GM19438 (cell line): ENCODE results near the gene BCLAF1.

ENCODE experiments used
- ATAC-seq: cut with Tn5 transposase; IDR thresholded peaks from one replicate; pipeline ENCODE4 v1.9.1; 2021; ENCODE audit warnings: low read depth; ENCODE audit not compliant: unreplicated experiment

BCLAF1 gene, protein sequence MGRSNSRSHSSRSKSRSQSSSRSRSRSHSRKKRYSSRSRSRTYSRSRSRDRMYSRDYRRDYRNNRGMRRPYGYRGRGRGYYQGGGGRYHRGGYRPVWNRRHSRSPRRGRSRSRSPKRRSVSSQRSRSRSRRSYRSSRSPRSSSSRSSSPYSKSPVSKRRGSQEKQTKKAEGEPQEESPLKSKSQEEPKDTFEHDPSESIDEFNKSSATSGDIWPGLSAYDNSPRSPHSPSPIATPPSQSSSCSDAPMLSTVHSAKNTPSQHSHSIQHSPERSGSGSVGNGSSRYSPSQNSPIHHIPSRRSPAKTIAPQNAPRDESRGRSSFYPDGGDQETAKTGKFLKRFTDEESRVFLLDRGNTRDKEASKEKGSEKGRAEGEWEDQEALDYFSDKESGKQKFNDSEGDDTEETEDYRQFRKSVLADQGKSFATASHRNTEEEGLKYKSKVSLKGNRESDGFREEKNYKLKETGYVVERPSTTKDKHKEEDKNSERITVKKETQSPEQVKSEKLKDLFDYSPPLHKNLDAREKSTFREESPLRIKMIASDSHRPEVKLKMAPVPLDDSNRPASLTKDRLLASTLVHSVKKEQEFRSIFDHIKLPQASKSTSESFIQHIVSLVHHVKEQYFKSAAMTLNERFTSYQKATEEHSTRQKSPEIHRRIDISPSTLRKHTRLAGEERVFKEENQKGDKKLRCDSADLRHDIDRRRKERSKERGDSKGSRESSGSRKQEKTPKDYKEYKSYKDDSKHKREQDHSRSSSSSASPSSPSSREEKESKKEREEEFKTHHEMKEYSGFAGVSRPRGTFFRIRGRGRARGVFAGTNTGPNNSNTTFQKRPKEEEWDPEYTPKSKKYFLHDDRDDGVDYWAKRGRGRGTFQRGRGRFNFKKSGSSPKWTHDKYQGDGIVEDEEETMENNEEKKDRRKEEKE

GRCh38 chr6:136289579-136290409 lies at the start of gene BCLAF1:
TSS of gene BCLAF1 (minus strand) at chr6:136289846. CDS start at chr6:136279866, 9,980 bp downstream.
- peak; percentile 90 for ATAC-seq

GRCh38 chr6:136338486-136338885 lies 48.8 kb upstream of the BCLAF1 start:
- ATAC-seq = no peak

DNA sequence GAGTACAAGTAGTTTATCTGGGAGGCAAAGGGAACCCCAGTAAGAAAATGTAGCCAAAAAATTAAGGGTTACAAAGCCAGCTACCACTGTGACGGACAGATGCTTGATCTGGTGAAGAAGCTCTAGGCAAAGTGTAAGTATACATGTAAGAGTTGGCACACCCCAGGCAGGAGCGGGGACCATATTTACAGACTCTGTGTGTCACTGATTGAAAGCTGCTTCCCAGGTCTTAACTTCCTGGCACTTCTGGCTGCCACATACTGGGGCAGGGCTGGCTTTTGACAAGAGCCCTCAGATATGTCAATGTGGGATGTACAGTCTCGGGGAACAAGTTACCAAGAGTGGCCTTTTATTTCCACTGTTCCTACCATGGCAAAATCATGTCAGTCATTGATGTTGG lies 48.0 kb upstream of the BCLAF1 start:
- ATAC-seq = no peak

GRCh38 chr6:136337121-136337520 lies 47.5 kb upstream of the BCLAF1 start:
- no peak for ATAC-seq

DNA sequence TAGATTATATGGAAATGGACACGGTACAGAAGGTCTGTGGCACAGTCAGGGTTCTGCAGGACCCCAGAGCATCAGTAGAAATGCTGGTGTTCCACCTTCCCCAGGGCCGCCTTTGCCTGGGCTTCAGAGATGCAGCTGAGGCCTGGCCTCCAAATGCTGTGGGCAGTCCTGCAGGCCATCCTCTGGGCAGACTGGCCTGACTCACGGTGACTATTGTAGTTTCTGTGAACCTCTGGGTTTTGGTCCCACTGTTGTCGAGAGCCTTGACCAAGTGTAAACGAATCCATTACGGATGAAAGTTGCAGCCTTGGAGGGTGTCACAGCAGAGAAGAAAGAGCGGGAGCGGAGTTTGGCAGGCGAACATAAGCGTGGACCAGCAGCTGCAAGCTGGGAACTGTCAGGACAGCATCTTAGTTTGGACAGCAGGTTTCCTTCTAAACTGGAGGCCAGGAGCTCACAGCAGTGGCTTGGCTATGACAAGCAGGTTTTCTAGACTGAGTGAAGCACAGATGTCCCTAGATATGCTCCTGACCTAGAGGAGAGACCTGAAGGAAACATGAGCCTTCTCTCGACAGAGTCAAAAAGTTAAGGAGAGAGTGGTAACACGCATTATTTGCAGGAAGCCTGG lies 46.2 kb upstream of the BCLAF1 start:
- ATAC-seq = no peak

DNA sequence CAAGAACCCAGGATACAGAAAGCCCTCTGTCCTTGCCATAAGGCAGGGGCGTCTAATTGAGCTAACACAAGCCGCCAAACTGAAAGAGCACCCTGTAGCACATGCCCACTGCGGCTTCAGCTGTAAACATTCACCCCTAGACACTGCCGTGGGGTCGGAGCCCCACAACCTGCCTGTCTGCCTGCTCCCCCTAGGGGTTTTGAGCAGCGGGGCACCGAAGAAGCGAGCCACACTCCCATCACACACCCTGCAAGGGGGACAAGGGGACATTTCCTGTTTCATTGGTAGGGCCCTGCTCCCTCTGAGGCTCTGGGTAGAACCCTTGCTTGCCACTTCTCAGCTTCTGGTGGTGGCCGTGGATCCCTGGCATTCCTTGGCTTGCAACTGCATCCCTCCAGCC lies 45.2 kb upstream of the BCLAF1 start:
- ATAC-seq = no peak

DNA sequence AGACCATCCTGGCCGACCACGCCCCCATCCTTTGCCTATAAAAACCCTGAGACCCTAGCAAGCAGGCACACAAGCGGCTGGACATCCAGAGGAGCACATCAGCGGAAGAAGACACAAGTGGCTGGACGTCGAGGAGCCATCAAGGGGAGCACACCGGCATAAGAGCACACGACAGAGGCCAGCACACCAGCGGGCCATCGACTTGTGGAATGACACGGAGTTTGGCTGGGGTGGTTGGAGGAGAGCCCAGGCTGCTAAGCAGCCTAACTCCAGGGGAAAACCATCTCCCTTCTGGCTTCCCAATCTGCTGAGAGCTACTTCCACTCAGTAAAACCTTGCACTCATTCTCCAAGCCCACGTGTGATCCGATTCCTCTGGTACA lies 44.8 kb upstream of the BCLAF1 start:
- no peak for ATAC-seq

DNA sequence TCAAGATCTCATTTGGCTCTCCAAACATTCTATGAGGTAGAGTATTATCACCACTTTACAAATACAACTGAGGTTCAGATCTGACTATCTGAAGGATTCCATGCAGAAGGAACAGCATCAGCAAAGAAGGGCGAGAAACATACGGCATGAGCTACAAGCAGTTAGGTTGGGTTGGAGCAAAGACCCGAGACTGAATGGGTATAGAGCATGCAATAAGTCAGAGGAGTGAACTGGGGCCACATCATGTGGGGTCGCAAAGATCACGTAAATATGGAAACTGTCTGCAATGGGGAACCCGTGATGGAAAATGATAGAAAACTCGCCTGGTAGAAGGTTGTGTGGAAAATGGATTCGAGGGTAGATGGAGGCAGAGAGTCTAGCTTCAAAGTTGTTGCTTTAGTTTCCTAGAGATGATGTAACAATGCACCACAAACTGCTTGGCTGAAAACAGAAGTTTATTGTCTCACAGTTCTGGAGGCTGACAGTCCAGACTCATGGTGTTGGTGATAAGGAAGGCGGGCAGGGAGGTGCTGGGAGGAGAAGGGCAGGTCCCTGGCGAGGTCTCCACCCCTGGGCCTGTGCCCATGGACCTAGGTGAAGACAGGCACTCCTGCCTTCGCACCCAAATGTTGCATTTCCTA lies 44.3 kb upstream of the BCLAF1 start:
- no peak for ATAC-seq

GRCh38 chr6:136331461-136331860 lies 41.8 kb upstream of the BCLAF1 start:
- ATAC-seq = no peak

DNA sequence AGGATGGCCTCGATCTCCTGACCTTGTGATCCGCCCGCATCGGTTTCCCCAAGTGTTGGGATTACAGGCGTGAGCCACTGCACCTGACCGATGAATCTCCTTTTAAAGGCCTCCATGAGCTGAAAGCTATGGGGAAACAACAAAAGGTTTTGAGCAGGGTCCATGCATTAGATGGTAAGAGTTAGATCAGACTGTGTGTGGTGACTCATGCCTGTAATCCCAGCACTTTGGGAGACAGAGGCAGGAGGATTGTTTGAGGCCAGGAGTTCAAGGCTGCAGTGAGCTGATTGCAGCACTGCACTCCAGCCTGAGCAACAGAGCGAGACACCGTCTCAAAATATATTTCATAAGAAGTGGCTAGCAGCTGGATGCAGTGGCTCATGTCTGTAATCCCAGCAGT lies 41.0 kb upstream of the BCLAF1 start:
- ATAC-seq = no peak

- ATAC-seq = no peak
These were observed 36.5 kb upstream of the BCLAF1 start for GRCh38 chr6:136326038-136326553.

DNA sequence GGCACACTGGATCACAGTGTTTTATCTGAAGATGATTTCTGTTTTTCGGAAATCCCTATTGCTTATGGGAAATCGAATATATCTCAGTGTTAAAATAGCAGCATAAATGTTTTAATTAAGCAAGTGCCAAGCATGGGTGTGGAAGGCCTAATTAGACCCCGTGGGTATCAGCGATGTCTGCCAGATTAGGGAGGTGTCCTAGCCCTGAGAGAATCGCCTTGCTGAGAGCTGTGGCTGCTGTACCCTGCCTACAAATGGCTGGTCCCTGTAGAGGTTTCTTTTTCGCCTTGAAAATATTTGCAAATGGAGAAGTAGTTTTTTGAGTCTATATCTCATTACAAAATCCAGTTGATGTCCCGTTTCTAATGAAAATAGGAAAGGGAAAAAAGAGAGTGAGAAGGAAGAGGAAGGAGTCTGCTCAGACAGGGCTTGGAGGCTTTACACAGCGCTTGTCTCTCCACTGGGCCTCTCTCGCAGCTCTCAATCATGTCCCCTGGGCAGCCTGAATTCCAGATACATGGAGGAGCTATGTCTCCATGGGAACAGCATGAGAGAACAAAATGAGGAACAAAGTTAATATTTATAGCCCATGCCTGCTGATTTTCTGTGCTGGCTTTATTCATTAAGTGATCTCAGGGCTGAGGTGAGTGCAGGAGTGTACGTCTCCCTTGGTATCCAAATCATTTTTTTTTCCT lies 35.2 kb upstream of the BCLAF1 start:
- no peak for ATAC-seq

DNA sequence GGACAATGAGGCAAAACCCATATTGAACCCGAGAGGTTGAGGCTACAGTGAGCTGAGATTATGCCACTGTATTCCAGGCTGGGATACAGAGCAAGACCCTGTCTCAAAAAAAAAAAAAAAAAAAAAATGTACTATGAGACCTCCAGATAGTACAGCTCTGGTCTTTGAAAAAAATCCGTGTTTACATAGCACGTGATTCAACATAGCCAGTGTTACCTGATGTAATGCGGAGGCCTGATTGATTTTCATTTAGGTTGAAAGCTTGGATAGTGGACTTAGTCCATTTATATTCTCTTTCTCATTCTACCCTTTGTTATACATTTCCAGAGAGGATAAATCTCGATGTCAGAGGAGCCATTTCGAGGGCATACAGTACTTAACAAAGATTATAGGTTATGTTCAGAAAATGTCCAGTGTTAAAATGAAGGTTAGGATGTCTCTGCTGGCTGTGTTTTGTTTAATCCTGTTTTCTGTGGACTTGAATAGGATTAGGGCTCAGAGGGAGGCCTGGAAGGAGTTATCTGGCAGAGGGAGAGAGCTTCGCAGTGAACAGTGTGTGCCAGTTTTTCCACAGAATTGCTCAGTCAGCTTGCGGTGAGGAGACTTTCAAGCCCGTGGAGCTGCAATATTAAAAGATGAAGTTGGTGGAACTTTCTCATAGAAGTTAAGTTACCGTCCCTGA lies 33.9 kb upstream of the BCLAF1 start:
- no peak for ATAC-seq

GRCh38 chr6:136319732-136320131 lies 30.1 kb upstream of the BCLAF1 start:
- ATAC-seq = no peak

DNA sequence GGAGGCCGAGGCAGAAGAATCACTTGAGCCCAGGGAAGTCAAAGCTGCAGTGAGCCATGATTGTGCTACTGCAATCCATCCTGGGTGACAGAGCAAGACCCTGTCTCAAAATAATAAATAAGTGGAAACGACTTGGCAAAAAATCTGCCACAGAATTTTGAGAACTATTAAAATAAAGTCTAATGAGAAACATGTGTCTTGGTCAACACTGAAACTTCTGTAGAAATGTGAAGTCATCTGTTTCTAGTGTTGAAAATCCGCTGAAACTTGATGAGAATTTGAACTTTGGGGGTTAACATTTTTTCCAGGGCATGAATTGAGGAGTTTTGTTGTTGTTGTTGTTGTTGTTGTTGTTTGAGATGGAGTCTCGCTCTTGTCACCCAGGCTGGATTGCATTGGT lies 29.0 kb upstream of the BCLAF1 start:
- ATAC-seq = no peak

GRCh38 chr6:136317971-136318370 lies 28.3 kb upstream of the BCLAF1 start:
- ATAC-seq = no peak

DNA sequence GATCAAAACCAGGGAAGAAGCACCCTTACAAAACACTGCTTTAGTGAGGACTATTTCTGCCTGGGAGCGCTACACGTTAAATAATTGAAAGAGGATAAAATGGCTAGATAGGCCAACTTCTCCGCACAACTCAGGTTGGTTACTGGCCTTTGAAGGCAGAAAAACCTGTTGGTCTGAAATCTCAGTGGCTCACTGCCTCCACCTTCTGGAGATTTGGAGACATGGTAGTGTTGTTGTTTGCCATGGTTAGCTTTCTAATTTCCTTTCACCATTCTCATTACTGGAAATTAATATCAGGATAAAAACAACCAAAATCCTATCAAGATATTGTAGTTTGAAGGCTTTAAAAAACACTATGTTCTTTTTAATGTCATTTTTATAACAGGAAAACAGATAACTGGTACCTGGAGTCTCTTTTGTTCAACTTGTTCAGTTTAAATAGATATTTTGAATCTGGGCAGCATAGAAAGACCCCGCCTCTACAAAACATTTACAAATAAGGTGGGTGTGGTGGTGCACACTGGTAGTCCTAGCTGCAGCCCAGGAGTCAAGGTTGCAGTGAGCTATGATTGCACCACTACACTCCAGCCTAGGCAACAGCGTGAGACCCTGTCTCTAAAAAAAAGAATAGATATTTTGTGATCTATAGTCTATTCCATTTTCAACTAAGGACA lies 27.5 kb upstream of the BCLAF1 start:
- ATAC-seq = peak; percentile 63

GRCh38 chr6:136315594-136315993 lies 25.9 kb upstream of the BCLAF1 start:
- no peak for ATAC-seq
